Limb (tissue), 2 donors: ENCODE measurements around the gene PTGES3L.
"Not testable (repeated sequence)": the region's sequence is repeated elsewhere in the genome, so short reads cannot be mapped to it uniquely, and the experiment has no call there.

Experiments used
- DNase-seq, 2 donors: peaks; one replicate each; pipeline ENCODE4 v3.0.0-alpha.2; 2016; ENCODE audit errors: extremely low spot score in 2 of 2

PTGES3L gene

GRCh38 chr17:43014020-43014648 is 34.3 kb upstream of the PTGES3L start:
- DNase-seq: no peak

GRCh38 chr17:43013296-43013695 is 33.4 kb upstream of the PTGES3L start:
- DNase-seq: no peak

GRCh38 chr17:43011728-43012472 is 32.0 kb upstream of the PTGES3L start:
- no peak for DNase-seq

- no peak for DNase-seq
Observed at GRCh38 chr17:43010667-43011308, 30.9 kb upstream of the PTGES3L start.

DNA sequence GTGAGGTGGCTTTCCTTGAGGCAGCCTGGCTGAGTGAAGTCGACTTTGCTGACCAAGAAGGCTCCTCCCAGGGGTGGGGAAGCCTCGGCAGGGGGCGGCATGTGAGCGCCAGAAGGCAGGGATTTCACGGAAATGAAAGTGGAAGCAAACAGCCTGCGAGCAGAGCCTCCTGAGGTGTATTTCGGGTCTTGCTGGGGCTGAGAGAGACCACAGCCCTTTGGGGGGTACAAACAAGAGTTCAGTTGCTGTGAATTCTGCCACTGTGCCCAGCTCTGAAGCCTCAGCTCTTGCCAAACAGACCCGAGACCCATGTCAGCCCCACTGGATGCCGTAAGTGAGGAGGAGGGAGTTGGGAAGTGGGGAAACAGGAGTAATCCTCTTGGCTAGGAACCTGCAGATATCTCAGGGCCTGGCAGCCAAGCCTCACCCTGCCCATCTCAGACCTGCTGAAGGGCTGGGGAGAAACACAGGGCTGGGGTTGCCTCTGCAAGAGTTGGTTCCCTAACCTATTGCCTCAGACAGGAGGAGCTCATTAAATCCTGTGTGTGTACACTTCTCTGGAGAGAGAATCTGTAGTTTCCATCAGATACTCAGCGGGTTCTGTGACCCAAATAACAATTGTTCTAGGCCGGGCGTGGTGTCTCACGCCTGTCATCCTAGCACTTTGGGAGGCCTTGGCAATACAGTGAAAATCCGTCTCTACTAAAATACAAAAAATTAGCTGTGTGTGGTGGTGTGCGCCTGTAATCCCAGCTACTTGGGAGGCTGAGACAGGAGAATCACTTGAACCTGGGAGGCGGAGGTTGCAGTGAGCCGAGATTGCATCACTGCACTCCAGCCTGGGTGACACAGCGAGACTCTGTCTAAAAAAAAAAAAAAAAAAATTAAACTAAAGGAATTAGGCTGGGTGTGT is 27.0 kb upstream of the PTGES3L start, which contains the start of gene IFI35:
Gene IFI35, plus strand, starts transcription at position 146 of the 913 bp plus-strand sequence. Its CDS starts 164 bp downstream, at position 310.
- peak; percentile 61 to 74 for DNase-seq

- DNase-seq: no peak
Observed at GRCh38 chr17:43003542-43004172, 23.8 kb upstream of the PTGES3L start.

DNA sequence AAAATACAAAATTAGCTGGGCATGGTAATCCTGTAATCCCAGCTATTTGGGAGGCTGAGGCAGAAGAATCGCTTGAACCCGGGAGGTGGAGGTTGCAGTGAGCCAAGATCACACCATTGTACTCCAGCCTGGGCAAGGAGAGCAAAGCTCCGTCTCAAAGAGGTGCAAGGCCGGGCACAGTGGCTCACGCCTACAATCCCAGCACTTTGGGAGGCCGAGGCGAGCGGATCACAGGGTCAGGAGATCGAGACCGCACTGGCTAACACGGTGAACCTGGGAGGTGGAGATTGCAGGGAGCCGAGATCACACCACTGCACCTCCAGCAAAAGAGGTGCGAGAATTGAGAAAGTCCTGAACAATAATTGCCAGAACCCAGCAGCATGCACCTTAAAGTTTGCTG is 21.0 kb upstream of the PTGES3L start:
- DNase-seq: not testable (repeated sequence)

- no peak for DNase-seq
Observed at GRCh38 chr17:42999003-42999525, 19.2 kb upstream of the PTGES3L start.

- DNase-seq: peak; percentile 99 to 100
Observed at GRCh38 chr17:42997984-42998938, 18.4 kb upstream of the PTGES3L start, which contains the start of gene RPL27. Gene RPL27, plus strand, starts transcription at chr17:42998419. Its CDS starts 332 bp downstream, at chr17:42998751.

GRCh38 chr17:42997390-42997983 is 17.6 kb upstream of the PTGES3L start:
- peak in 1 of 2 donors; percentile 12 for DNase-seq

GRCh38 chr17:42993913-42994312 is 14.0 kb upstream of the PTGES3L start:
- DNase-seq: not testable (repeated sequence)

- no peak for DNase-seq
Observed at GRCh38 chr17:42992872-42993271, 13.0 kb upstream of the PTGES3L start.

- no peak for DNase-seq
Observed at GRCh38 chr17:42991471-42991870, 11.6 kb upstream of the PTGES3L start.

DNA sequence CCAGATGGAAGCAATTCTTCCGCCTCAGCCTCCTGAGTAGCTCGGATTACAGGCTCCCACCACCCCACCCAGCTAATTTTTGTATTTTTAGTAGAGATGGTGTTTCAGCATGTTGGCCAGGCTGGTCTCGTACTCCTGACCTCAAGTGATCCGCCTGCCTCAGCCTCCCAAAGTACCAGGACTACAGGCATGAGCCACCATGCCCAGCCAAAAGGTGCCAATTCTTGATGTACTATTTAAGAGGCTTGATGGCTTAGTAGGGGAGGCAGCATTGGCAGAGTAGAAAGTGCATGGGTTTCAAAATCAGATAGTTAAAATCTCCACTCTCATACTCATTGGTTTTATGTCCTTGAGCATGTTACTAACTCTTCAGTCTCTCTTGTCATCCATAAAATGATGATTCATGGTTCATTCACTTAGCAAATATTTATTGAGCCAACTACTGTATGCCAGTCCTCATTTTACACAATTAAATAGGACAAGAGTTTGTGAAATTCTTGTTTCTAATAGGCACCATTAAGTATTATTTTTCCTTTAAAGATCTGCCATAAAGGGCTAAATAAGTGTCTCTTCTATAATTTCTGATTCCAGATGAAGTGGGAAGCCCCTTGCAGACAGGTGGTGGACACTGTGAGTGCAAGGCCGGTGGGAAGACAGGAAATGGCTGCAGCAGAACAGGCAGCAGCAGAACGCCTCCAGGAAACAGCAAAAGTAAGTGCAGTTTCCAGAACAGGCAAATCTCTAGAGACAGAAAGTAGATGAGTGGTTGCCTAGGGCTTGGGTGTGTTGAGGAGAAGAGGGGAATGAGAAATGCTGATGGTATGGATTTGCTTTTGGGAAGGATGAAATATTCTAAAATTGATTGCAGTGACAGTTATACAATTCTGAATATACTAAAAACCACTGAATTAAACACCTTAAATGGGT is 10.1 kb upstream of the PTGES3L start:
- no peak for DNase-seq

DNA sequence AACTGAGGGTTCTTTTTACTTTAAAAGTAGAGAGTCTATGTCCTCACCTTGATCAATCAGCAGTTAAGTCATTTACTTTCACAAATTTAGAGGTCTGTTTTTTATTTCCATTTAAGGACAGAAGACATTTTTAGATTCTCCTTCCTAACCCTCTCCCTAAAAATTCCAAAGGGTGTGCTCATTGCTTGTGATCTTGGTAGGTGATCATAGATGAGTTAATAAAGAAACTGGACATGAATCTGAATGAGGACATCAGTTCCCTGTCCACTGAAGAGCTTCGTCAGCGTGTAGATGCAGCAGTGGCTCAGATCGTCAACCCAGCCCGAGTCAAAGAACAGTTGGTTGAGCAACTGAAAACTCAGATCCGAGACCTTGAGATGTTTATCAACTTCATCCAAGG is 9.3 kb upstream of the PTGES3L start:
- DNase-seq: no peak

GRCh38 chr17:42985225-42985624 is 5.3 kb upstream of the PTGES3L start:
- no peak for DNase-seq

DNA sequence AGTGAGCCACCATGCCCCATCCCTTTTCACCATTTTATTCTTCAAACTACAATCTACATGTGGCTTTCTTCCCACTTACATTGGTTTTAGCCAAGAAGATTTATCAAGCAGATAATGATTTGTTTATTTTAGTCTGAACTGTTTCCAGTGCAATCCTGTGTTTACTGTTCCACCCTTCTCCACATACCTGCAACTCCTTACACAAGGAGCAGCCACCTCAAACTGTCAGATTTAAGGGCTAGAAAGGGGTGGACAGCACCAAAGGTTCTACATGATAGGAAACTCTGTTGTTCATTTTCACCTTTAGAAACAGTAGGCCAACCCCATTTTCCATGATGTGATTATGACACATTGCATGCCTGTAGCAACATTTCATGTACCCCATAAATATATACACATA is 2.4 kb upstream of the PTGES3L start:
- no peak for DNase-seq
